GM18519 (cell line): ENCODE results near the gene MRPL52.
"Not testable (repeated sequence)": the region's sequence is repeated elsewhere in the genome, so short reads cannot be mapped to it uniquely, and the experiment has no call there.

ENCODE experiments used
- ATAC-seq: cut with Tn5 transposase; IDR thresholded peaks from one replicate; pipeline ENCODE4 v1.9.1; 2021; ENCODE audit warnings: mild to moderate bottlenecking, moderate library complexity; ENCODE audit not compliant: unreplicated experiment, low FRiP score

MRPL52 gene

GRCh38 chr14:22808388-22809209 is 21.1 kb upstream of the MRPL52 start:
- no peak for ATAC-seq

DNA sequence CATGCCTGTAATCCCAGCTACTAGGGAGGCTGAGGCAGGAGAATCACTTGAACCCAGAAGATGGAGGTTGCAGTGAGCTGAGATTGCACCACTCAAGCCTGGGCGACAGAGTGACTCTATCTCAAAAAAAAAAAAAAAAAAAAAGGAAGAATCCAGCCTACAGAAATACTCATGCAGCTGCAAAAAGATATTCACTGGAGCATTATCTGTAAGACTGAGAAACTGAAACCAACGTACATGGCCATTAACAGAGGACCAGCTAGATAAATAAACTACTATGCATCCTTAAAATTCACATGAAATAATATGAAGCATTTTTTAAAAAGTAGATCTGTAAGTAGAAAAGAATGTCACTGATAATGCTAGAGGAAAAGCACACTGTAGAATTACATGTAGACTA is 18.0 kb upstream of the MRPL52 start:
- ATAC-seq: no peak

- no peak for ATAC-seq
Measured at GRCh38 chr14:22812744-22813143, 16.9 kb upstream of the MRPL52 start.

DNA sequence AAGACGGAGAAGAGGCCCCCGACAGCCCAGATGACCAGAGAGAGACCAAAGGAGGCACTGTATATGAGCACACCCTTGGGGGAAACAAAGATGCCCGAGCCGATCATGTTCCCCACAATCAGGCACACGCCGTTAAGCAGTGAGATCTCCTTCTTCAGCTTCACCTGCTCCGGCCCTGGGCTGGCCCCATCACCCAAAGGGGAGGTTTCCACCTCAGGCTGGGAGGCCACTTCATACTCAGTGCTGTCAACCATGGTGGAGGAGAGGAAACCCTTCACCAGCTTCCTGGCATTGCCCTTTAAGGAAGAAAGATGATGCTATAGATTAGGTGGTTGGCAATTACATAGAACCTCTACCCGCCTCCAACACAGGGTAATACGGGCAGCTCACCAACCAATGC is 16.5 kb upstream of the MRPL52 start:
- ATAC-seq: no peak

DNA sequence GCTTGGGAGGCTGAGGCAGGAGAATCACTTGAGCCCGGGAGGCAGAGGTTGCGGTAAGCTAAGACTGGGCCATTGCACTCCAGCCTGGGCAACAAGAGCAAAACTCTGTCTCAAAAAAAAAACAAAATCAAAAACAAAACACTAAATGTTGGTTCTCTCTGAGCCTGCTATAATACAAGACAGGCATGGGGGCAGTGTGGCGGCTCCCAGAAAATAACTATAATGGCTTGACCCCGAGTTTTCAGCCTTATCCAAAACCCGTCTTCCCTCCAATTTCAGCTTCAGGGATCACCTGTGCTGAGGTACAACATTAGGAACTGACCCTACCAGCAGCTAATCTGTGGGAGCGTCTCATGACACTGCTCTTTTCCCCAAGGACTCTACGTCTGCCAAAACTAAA is 15.3 kb upstream of the MRPL52 start:
- no peak for ATAC-seq

GRCh38 chr14:22814941-22815713 is 14.6 kb upstream of the MRPL52 start, which contains the start of gene SLC7A7:
SLC7A7 (minus strand) TSS chr14:22815435; CDS start chr14:22813398, 2,037 bp downstream.
- no peak for ATAC-seq

GRCh38 chr14:22819151-22819988 is 10.3 kb upstream of the MRPL52 start:
- ATAC-seq: no peak

DNA sequence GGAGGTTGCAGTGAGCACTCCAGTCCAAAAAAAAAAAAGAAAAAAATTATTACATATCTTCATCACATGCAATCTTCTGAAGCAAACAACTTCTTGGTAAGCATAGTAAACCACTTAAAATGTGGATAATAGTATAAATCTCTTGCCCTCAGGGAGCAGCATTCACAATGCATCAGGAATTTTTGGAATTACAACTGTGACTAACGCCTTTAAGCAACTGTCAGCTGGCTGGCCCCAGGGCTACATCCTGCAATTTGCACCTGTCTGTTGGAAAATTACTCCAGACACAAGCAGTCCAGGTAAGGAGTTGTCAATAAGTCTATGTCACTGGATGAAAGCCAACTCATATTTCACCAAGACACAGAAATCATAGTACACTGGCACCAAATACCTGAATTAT is 9.0 kb upstream of the MRPL52 start:
- ATAC-seq: no peak

GRCh38 chr14:22821193-22822015 is 8.3 kb upstream of the MRPL52 start:
- no peak for ATAC-seq

- ATAC-seq: no peak
Measured at GRCh38 chr14:22822016-22822570, 7.6 kb upstream of the MRPL52 start.

DNA sequence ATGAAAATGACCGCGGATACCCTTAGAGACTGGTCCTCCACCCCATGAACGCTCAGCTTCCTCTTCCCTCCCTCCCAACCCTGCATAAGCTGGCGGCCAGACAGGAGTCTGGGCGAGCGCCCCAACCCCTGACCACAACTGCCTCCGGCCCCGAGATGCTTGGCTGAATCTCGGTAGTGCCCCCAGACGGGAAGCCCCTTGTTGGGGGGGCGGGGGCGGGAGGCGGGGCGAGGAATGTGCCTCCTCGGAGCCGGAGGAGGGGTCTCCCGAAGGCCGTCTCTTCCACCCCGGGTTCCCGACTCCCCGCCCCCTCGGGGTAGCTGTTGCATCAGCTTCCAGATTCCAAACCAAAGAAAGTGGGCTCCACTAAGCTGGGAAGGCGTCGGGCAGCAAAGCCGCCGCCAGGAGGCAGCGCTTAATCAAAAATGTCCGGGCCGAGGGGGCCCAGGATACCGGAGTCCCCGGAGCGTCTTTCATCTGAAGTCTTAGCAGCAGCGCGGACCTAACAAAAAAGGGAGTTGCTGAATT is 7.1 kb upstream of the MRPL52 start:
- ATAC-seq: no peak

DNA sequence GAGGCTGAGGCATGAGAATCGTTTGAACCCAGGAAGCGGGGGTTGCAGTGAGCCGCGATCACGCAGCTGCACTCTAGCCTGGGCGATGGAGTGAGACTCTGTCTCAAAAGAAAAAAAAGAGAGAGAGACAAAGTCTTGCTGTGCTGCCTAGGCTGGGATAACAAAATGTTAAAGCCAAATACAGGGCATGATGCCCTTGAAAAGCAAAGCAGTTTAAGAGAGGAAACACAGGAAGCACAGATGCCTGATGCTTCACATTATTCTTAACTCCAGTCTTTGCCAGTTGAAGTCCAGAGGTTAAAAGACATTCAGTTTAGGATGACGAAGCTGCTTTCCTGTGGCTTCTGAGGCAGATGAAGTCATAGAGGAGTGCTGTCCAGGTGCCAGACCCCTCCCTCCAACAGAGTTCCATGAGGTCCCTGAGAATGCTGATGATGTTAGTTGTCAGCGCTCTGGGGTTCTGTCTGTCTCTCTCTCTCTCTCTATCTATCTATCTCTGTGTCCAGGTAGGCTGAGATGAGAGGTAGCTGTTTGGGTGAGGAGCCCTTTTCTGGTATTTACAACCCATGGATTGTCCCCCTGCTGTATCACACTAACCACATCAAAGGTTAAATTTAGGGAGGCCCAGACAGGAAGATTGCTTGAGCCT is 4.9 kb upstream of the MRPL52 start:
- ATAC-seq: no peak

- ATAC-seq: not testable (repeated sequence)
Measured at GRCh38 chr14:22829076-22829660, 519 bp upstream of the MRPL52 start.

DNA sequence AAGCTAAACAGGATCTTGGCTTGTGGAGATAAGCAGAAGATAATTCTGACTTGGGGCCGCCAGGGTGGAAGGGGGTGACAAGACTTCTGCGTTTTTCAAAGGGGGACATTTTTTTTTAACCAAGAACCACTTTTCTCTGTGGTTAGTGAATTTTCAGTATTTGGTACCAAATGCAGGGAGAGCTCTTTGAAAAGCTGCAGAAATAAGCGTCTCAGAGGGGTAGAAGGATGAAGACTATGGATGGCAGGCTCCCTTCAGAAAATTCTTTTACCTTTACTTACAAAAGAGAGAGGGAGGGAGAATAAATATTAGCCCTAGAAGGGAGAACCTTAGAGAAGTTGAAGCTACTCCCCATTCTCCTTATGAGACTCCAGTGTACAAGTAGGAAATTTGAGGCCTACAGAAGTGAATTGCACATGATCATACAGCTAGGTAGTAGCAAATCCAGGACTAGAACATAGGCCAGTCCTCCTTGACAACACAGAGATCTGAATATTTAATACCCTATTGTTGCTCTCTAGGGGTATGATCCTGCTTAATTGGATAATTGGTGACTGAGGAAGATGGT is 840 bp downstream of the MRPL52 start:
- no peak for ATAC-seq

DNA sequence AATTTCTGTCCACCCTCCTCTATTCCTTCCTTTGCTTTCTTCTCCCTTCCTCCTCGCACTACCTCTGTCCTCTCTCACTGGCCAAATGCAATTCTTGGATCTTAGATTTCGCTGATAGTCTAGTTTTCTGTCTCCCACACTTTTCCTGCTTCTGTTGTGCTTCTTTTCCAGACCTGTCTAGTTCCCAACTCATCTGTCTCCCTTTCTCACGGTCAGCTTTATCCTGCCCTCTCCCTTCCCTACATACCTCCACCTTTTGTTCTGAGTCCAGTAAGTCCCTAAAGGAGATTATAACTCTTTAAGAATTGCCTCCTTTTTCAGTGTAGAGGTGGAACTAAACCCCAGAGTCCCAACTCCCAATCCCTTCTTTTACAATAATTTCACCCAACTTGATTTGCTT is 5.8 kb downstream of the MRPL52 start:
- no peak for ATAC-seq

GRCh38 chr14:22836301-22837113 is 6.8 kb downstream of the MRPL52 start, which contains the start of gene MMP14:
MMP14 (plus strand) TSS chr14:22836585; CDS start chr14:22836818, 233 bp downstream.
- ATAC-seq: no peak

DNA sequence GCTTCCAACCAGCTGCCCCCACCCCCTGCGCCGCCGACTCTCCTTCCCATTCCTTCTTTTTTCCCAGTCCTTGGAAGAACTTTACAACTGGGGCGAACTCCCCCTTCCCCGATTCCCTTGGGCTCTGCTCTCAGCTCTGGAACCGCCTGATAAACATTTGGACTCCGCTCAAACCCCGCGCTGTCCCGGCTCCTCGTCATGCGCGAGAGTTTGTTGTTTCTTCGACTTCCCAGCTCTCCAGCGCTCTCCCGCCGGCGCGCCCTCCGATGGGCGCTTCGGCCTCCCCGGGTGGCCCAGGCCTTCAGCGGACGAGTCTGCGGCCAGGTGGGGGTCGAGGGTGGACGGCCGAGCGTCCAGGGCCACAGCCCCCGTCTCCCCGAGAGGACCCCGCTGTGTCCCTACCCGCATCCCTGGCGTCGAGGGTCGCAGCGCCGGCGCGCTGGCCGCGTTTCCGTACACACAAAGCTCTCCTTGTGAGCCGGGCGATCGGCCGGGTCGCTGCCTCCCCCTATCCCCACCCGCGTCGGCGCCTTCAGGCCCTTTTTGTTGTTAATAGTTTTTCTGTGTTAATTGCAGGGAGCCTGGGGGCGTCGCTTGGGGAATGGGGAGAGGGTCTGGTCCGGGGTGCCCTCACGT is 7.5 kb downstream of the MRPL52 start:
- no peak for ATAC-seq
